WTC11 (cell line): Measurements from ENCODE around the gene ANTXR2. TPM values are rescaled to one million over a fixed set of nuclear protein-coding genes. Genes with fewer than 3 reads are reported as not detected.

ENCODE experiments used
- ATAC-seq: fragments of 200-7000 bp; cut with Tn5 transposase; 2 replicates; pipeline ENCODE4 v1.10.0; 2021; ENCODE audit warnings: mild to moderate bottlenecking, moderate library complexity
- CTCF ChIA-PET: fragments of 300-600 bp; sonication (Branson Sonifier 250); formaldehyde crosslinking; loops from one replicate; lab custom pipeline; 2021; ENCODE audit warnings: antibody characterized with exemption; lab: Charles Lee
- POLR2A ChIA-PET: fragments of 350-600 bp; sonication (Branson Sonifier 250); formaldehyde crosslinking; loops from one replicate; lab custom pipeline; 2021; ENCODE audit warnings: antibody characterized with exemption; lab: Charles Lee
- DNase-seq: peaks from one replicate; pipeline ENCODE4 v3.0.0; 2021; ENCODE audit warnings: low spot score
- H3K27ac Mint-ChIP-seq: 2 replicates; pipeline ENCODE4 v1.8.0; 2021; ENCODE audit warnings: mixed read lengths
- H3K27me3 Mint-ChIP-seq: 2 replicates; pipeline ENCODE4 v1.8.0; 2021; ENCODE audit warnings: low read depth, mild to moderate bottlenecking, moderate library complexity, mixed read lengths
- H3K36me3 Mint-ChIP-seq: 2 replicates; pipeline ENCODE4 v1.8.0; 2021; ENCODE audit warnings: mixed read lengths
- H3K4me1 Mint-ChIP-seq: 2 replicates; pipeline ENCODE4 v1.8.0; 2022; ENCODE audit warnings: mixed read lengths
- H3K4me3 Mint-ChIP-seq: 2 replicates; pipeline ENCODE4 v1.8.0; 2021; ENCODE audit warnings: mild to moderate bottlenecking, moderate library complexity, mixed read lengths
- H3K9me3 Mint-ChIP-seq: 2 replicates; pipeline ENCODE4 v1.8.0; 2021; ENCODE audit warnings: mixed read lengths
- ATF3 ChIP-seq: sonication (generic); formaldehyde crosslinking; conservative IDR thresholded peaks from 2 replicates; pipeline ENCODE4 v1.8.1; 2022; ENCODE audit warnings: mild to moderate bottlenecking, missing genetic modification reagents
- CREB1 ChIP-seq: sonication (generic); formaldehyde crosslinking; IDR thresholded peaks from 2 replicates; pipeline ENCODE4 v1.8.0; 2023; ENCODE audit warnings: mild to moderate bottlenecking, missing genetic modification reagents
- FOXJ3 ChIP-seq: sonication (generic); formaldehyde crosslinking; IDR thresholded peaks from 2 replicates; pipeline ENCODE4 v1.9.0; 2021; ENCODE audit warnings: missing genetic modification reagents, mild to moderate bottlenecking, borderline replicate concordance
- GABPB1 ChIP-seq: sonication (generic); formaldehyde crosslinking; IDR thresholded peaks from 2 replicates; pipeline ENCODE4 v1.8.1; 2023; ENCODE audit warnings: mild to moderate bottlenecking, missing genetic modification reagents
- IRF1 ChIP-seq: sonication (generic); formaldehyde crosslinking; IDR thresholded peaks from 2 replicates; pipeline ENCODE4 v1.8.0; 2023; ENCODE audit warnings: missing genetic modification reagents
- IRF2 ChIP-seq: sonication (generic); formaldehyde crosslinking; IDR thresholded peaks from 2 replicates; pipeline ENCODE4 v1.8.0; 2022; ENCODE audit warnings: low read depth, missing genetic modification reagents, borderline replicate concordance
- MYBL2 ChIP-seq: sonication (generic); formaldehyde crosslinking; IDR thresholded peaks from 2 replicates; pipeline ENCODE4 v1.8.1; 2023; ENCODE audit warnings: mild to moderate bottlenecking, moderate library complexity, missing genetic modification reagents
- NR1H2 ChIP-seq: sonication (generic); formaldehyde crosslinking; IDR thresholded peaks from 2 replicates; pipeline ENCODE4 v1.9.0; 2021; ENCODE audit warnings: mild to moderate bottlenecking, moderate library complexity, missing genetic modification reagents
- NR2C2 ChIP-seq: sonication (generic); formaldehyde crosslinking; IDR thresholded peaks from 2 replicates; pipeline ENCODE4 v1.8.0; 2022; ENCODE audit warnings: mild to moderate bottlenecking, missing genetic modification reagents
- OVOL2 ChIP-seq: fragments of 250-450 bp; sonication (Bioruptor Pico); IDR thresholded peaks from 2 replicates; pipeline ENCODE4 v1.9.0; 2021; ENCODE audit warnings: mild to moderate bottlenecking, borderline replicate concordance
- STAT6 ChIP-seq: sonication (generic); formaldehyde crosslinking; conservative IDR thresholded peaks from 2 replicates; pipeline ENCODE4 v1.8.1; 2023; ENCODE audit warnings: mild to moderate bottlenecking, low read depth, missing genetic modification reagents, moderate library complexity
- TCF7 ChIP-seq: sonication (generic); formaldehyde crosslinking; IDR thresholded peaks from 2 replicates; pipeline ENCODE4 v1.8.0; 2022; ENCODE audit warnings: mild to moderate bottlenecking, low read depth, missing genetic modification reagents, moderate library complexity
- TEAD4 ChIP-seq: sonication (generic); formaldehyde crosslinking; IDR thresholded peaks from 2 replicates; pipeline ENCODE4 v1.8.0; 2022; ENCODE audit warnings: mild to moderate bottlenecking, missing genetic modification reagents
- TP53 ChIP-seq: sonication (generic); formaldehyde crosslinking; IDR thresholded peaks from 2 replicates; pipeline ENCODE4 v1.8.1; 2023; ENCODE audit warnings: mild to moderate bottlenecking, missing genetic modification reagents
- ZNF232 ChIP-seq: sonication (generic); formaldehyde crosslinking; IDR thresholded peaks from 2 replicates; pipeline ENCODE4 v1.8.0; 2022; ENCODE audit warnings: mild to moderate bottlenecking, missing genetic modification reagents
- ZNF317 ChIP-seq: sonication (generic); formaldehyde crosslinking; IDR thresholded peaks from 2 replicates; pipeline ENCODE4 v1.8.1; 2023; ENCODE audit warnings: low read depth, mild to moderate bottlenecking, moderate library complexity, missing genetic modification reagents, borderline replicate concordance
- ZNF396 ChIP-seq: fragments of 250-450 bp; sonication (Bioruptor Pico); IDR thresholded peaks from 2 replicates; pipeline ENCODE4 v1.8.0; 2021; ENCODE audit warnings: mild to moderate bottlenecking, moderate library complexity, borderline replicate concordance
- total RNA-seq: library from RNA; stranded (reverse); gene quantifications from 3 replicates; pipeline ENCODE4 v1.2.3, GENCODE V29; 2021
- TF ChIP-seq, protein P1 (sequence below): fragments of 250-450 bp; sonication (Bioruptor Pico); IDR thresholded peaks from 2 replicates; pipeline ENCODE4 v1.8.0; 2021; ENCODE audit warnings: mild to moderate bottlenecking
- TF ChIP-seq, protein P2 (sequence below): sonication (generic); formaldehyde crosslinking; IDR thresholded peaks from 2 replicates; pipeline ENCODE4 v1.8.1; 2023; ENCODE audit warnings: mild to moderate bottlenecking, missing genetic modification reagents

Gene ANTXR2
- total RNA-seq, 1 experiment from 2014 or later, result 9.9 TPM

GRCh38 chr4:80043541-80043940 is 29.5 kb downstream of the ANTXR2 start:
- H3K9me3 Mint-ChIP-seq, result no peaks in the 10 kb centered on the region
- no peaks in the 10 kb centered on the region for H3K4me1 Mint-ChIP-seq
- ChIA-PET POLR2A (no interaction called here), CTCF (no interaction called here)
- no peak overlapping the region for H3K27ac Mint-ChIP-seq
- no peak for TF ChIP-seq GABPB1 (CRISPR knock-in tag)
- TF ChIP-seq ZNF232 (CRISPR knock-in tag), result no peak
- no peak for TF ChIP-seq IRF2 (CRISPR knock-in tag)
- TF ChIP-seq IRF1 (CRISPR knock-in tag), result no peak
- TF ChIP-seq ATF3 (CRISPR knock-in tag), result no peak
- TF ChIP-seq, protein P1, sequence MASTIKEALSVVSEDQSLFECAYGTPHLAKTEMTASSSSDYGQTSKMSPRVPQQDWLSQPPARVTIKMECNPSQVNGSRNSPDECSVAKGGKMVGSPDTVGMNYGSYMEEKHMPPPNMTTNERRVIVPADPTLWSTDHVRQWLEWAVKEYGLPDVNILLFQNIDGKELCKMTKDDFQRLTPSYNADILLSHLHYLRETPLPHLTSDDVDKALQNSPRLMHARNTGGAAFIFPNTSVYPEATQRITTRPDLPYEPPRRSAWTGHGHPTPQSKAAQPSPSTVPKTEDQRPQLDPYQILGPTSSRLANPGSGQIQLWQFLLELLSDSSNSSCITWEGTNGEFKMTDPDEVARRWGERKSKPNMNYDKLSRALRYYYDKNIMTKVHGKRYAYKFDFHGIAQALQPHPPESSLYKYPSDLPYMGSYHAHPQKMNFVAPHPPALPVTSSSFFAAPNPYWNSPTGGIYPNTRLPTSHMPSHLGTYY (CRISPR knock-in tag), result no peak
- TF ChIP-seq STAT6, result no peak
- TF ChIP-seq TP53 (CRISPR knock-in tag), result no peak
- TF ChIP-seq NR2C2, result no peak
- no peak for TF ChIP-seq TEAD4 (CRISPR knock-in tag)
- ATAC-seq, result no peak
- H3K27me3 Mint-ChIP-seq, result no peaks in the 10 kb centered on the region
- H3K4me3 Mint-ChIP-seq, result no peak overlapping the region
- H3K36me3 Mint-ChIP-seq, result no peaks in the 10 kb centered on the region
- DNase-seq, result no peak

GRCh38 chr4:80042821-80043220 is 30.2 kb downstream of the ANTXR2 start:
- Mint-ChIP-seq H3K27ac (no peak overlapping the region), H3K27me3 (no peaks in the 10 kb centered on the region), H3K4me1 (no peaks in the 10 kb centered on the region)
- ChIA-PET CTCF (no interaction called here), POLR2A (no interaction called here)
- no peak for TF ChIP-seq CREB1 (CRISPR knock-in tag)
- TF ChIP-seq ZNF317, result no peak
- TF ChIP-seq, protein P2, sequence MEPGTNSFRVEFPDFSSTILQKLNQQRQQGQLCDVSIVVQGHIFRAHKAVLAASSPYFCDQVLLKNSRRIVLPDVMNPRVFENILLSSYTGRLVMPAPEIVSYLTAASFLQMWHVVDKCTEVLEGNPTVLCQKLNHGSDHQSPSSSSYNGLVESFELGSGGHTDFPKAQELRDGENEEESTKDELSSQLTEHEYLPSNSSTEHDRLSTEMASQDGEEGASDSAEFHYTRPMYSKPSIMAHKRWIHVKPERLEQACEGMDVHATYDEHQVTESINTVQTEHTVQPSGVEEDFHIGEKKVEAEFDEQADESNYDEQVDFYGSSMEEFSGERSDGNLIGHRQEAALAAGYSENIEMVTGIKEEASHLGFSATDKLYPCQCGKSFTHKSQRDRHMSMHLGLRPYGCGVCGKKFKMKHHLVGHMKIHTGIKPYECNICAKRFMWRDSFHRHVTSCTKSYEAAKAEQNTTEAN (CRISPR knock-in tag), result no peak
- TF ChIP-seq ZNF396 (CRISPR knock-in tag), result no peak
- no peak for TF ChIP-seq TCF7 (CRISPR knock-in tag)
- TF ChIP-seq FOXJ3 (CRISPR knock-in tag), result no peak
- TF ChIP-seq MYBL2 (CRISPR knock-in tag), result no peak
- no peak for TF ChIP-seq NR1H2
- TF ChIP-seq, all 79 proteins: peak for 0
- ATAC-seq, result no peak
- no peak for DNase-seq
- Mint-ChIP-seq H3K4me3 (no peak overlapping the region), H3K36me3 (no peaks in the 10 kb centered on the region), H3K9me3 (no peaks in the 10 kb centered on the region)

DNA sequence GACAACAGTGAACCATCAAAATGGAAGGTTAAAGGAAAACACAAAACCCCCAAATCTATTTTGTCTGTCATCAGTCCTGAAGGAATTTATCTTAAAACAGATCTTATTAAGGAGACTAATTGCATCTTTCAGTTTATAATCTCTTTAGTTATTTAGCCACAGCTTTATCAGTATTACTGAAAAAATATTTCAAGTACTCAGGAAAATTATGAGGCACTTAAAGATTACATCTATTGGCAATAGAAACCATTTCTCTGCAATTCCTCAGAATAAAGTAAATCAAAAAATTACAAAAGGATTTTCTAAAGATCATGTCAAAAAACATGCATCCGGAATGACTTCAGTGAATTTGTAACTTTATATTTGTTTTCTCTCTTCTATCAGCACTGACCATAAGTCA is 35.2 kb downstream of the ANTXR2 start:
- no peaks in the 10 kb centered on the region for H3K36me3 Mint-ChIP-seq
- POLR2A ChIA-PET, result no interaction called here

More for the DNA sequence above, 35.2 kb downstream of the ANTXR2 start:
- Mint-ChIP-seq H3K4me3 (no peak overlapping the region), H3K27ac (no peak overlapping the region), H3K4me1 (no peaks in the 10 kb centered on the region), H3K9me3 (no peaks in the 10 kb centered on the region), H3K27me3 (no peaks in the 10 kb centered on the region)
- CTCF ChIA-PET, result no interaction called here
- TF ChIP-seq OVOL2 (CRISPR knock-in tag), result no peak
- ATAC-seq (no peak), DNase-seq (no peak)
